ENCODE data around the gene PCNX4.

PCNX4 gene

GRCh38 chr14:60169722-60170121 lies 78.0 kb downstream of the PCNX4 start:
- DNase-seq (ENCODE audit: low spot score), result no peak
- no peak overlapping the region for H3K4me3 ChIP-seq
- no peak for TF ChIP-seq CTCF (IDR thresholded peaks at IDR 0.05)
- H3K27ac ChIP-seq, result no peak overlapping the region

- TF ChIP-seq CTCF (IDR thresholded peaks at IDR 0.05), result no peak
- H3K27ac ChIP-seq, result no peak overlapping the region
- no peak overlapping the region for H3K4me3 ChIP-seq
- no peak for DNase-seq (ENCODE audit: low spot score)
Measured at GRCh38 chr14:60170948-60171347, 79.2 kb downstream of the PCNX4 start.

- H3K4me3 ChIP-seq, result no peak overlapping the region
- no peak for TF ChIP-seq CTCF (IDR thresholded peaks at IDR 0.05)
- no peak overlapping the region for H3K27ac ChIP-seq
- no peak for DNase-seq (ENCODE audit: low spot score)
Measured at GRCh38 chr14:60171690-60172089, 80.0 kb downstream of the PCNX4 start.

GRCh38 chr14:60174352-60175254 lies 82.9 kb downstream of the PCNX4 start:
- H3K27ac ChIP-seq, result no peak overlapping the region
- TF ChIP-seq CTCF (IDR thresholded peaks at IDR 0.05), result no peak
- DNase-seq (ENCODE audit: low spot score), result no peak
- H3K4me3 ChIP-seq, result no peak overlapping the region

GRCh38 chr14:60175255-60175902 lies 83.7 kb downstream of the PCNX4 start:
- no peak for TF ChIP-seq CTCF (IDR thresholded peaks at IDR 0.05)
- no peak for DNase-seq (ENCODE audit: low spot score)
- Histone ChIP-seq H3K27ac (no peak overlapping the region), H3K4me3 (no peak overlapping the region)

- DNase-seq (ENCODE audit: low spot score), result no peak
- no peak overlapping the region for H3K4me3 ChIP-seq
- TF ChIP-seq CTCF (IDR thresholded peaks at IDR 0.05), result no peak
- no peak overlapping the region for H3K27ac ChIP-seq
Measured at GRCh38 chr14:60178164-60178563, 86.4 kb downstream of the PCNX4 start.

- no peak for DNase-seq (ENCODE audit: low spot score)
- no peak for TF ChIP-seq CTCF (IDR thresholded peaks at IDR 0.05)
- no peak overlapping the region for H3K4me3 ChIP-seq
- H3K27ac ChIP-seq, result no peak overlapping the region
Measured at GRCh38 chr14:60178820-60179219, 87.1 kb downstream of the PCNX4 start.
